ENCODE measurements around the gene FHOD3.
"Not testable (repeated sequence)": the region's sequence is repeated elsewhere in the genome, so short reads cannot be mapped to it uniquely, and the experiment has no call there.

The FHOD3 gene

GRCh38 chr18:36547544-36547943, 250.0 kb downstream of the FHOD3 start:
- Histone ChIP-seq H3K4me2 (ENCODE audit: low read depth, low read length, poor library complexity, severe bottlenecking) (no peak overlapping the region), H3K27me3 (ENCODE audit: insufficient read depth, low read length, poor library complexity, severe bottlenecking) (no peaks in the 10 kb centered on the region), H3K4me3 (ENCODE audit: low read length, poor library complexity, severe bottlenecking) (no peak overlapping the region), H3K36me3 (ENCODE audit: insufficient read depth, low read length) (no peaks in the 10 kb centered on the region), H3K79me2 (ENCODE audit: insufficient read depth, low read length) (no peaks in the 10 kb centered on the region), H3K4me1 (ENCODE audit: insufficient read depth, low read length, poor library complexity, severe bottlenecking) (no peaks in the 10 kb centered on the region), H4K20me1 (ENCODE audit: insufficient read depth, low read length, poor library complexity, severe bottlenecking) (no peaks in the 10 kb centered on the region), H3F3A (ENCODE audit: low read depth) (no peaks in the 10 kb centered on the region), H3K9me3 (ENCODE audit: insufficient read depth, low read depth, low read length) (no peaks in the 10 kb centered on the region), H3K9ac (ENCODE audit: low read depth, low read length, poor library complexity, severe bottlenecking) (no peak overlapping the region), H2AFZ (ENCODE audit: low read length) (no peak overlapping the region), H3K9me2 (replicated peaks; ENCODE audit: low read depth, low read length) (no peaks in the 10 kb centered on the region)
- TF ChIP-seq EZH2phosphoT487 (IDR thresholded peaks at IDR 0.05; ENCODE audit: borderline replicate concordance) (no peak), CTCF (conservative IDR thresholded peaks at IDR 0.05; ENCODE audit: low read length) (no peak)

GRCh38 chr18:36551274-36551673, 253.8 kb downstream of the FHOD3 start:
- H3K4me1 ChIP-seq (ENCODE audit: insufficient read depth, low read length, poor library complexity, severe bottlenecking); H3K9me2 ChIP-seq (replicated peaks; ENCODE audit: low read depth, low read length); H3K9me3 ChIP-seq (ENCODE audit: insufficient read depth, low read depth, low read length); H3K79me2 ChIP-seq (ENCODE audit: insufficient read depth, low read length); H3K27me3 ChIP-seq (ENCODE audit: insufficient read depth, low read length, poor library complexity, severe bottlenecking); H3K9ac ChIP-seq (ENCODE audit: low read depth, low read length, poor library complexity, severe bottlenecking); H3F3A ChIP-seq (ENCODE audit: low read depth); H2AFZ ChIP-seq (ENCODE audit: low read length); H3K4me2 ChIP-seq (ENCODE audit: low read depth, low read length, poor library complexity, severe bottlenecking); H4K20me1 ChIP-seq (ENCODE audit: insufficient read depth, low read length, poor library complexity, severe bottlenecking); H3K36me3 ChIP-seq (ENCODE audit: insufficient read depth, low read length); H3K4me3 ChIP-seq (ENCODE audit: low read length, poor library complexity, severe bottlenecking): not testable (repeated sequence)

GRCh38 chr18:36558234-36558633, 260.7 kb downstream of the FHOD3 start:
- Histone ChIP-seq H3K36me3 (ENCODE audit: insufficient read depth, low read length) (no peaks in the 10 kb centered on the region), H3K4me2 (ENCODE audit: low read depth, low read length, poor library complexity, severe bottlenecking) (no peak overlapping the region), H2AFZ (ENCODE audit: low read length) (no peak overlapping the region), H3K9me2 (replicated peaks; ENCODE audit: low read depth, low read length) (no peaks in the 10 kb centered on the region), H3K79me2 (ENCODE audit: insufficient read depth, low read length) (no peaks in the 10 kb centered on the region), H3K4me3 (ENCODE audit: low read length, poor library complexity, severe bottlenecking) (no peak overlapping the region), H3K9me3 (ENCODE audit: insufficient read depth, low read depth, low read length) (no peaks in the 10 kb centered on the region), H3K9ac (ENCODE audit: low read depth, low read length, poor library complexity, severe bottlenecking) (no peak overlapping the region), H3K4me1 (ENCODE audit: insufficient read depth, low read length, poor library complexity, severe bottlenecking) (no peaks in the 10 kb centered on the region), H4K20me1 (ENCODE audit: insufficient read depth, low read length, poor library complexity, severe bottlenecking) (no peaks in the 10 kb centered on the region), H3F3A (ENCODE audit: low read depth) (no peaks in the 10 kb centered on the region), H3K27me3 (ENCODE audit: insufficient read depth, low read length, poor library complexity, severe bottlenecking) (no peaks in the 10 kb centered on the region)
- no peak for TF ChIP-seq EZH2phosphoT487 (IDR thresholded peaks at IDR 0.05; ENCODE audit: borderline replicate concordance)
- no peak for TF ChIP-seq CTCF (conservative IDR thresholded peaks at IDR 0.05; ENCODE audit: low read length)

GRCh38 chr18:36559149-36559857, 261.8 kb downstream of the FHOD3 start:
- H3F3A ChIP-seq (ENCODE audit: low read depth), result no peaks in the 10 kb centered on the region
- no peaks in the 10 kb centered on the region for H3K79me2 ChIP-seq (ENCODE audit: insufficient read depth, low read length)
- no peak overlapping the region for H3K4me2 ChIP-seq (ENCODE audit: low read depth, low read length, poor library complexity, severe bottlenecking)
- no peak for TF ChIP-seq CTCF (conservative IDR thresholded peaks at IDR 0.05; ENCODE audit: low read length)
- TF ChIP-seq EZH2phosphoT487 (IDR thresholded peaks at IDR 0.05; ENCODE audit: borderline replicate concordance), result no peak
- no peaks in the 10 kb centered on the region for H4K20me1 ChIP-seq (ENCODE audit: insufficient read depth, low read length, poor library complexity, severe bottlenecking)
- H3K9me2 ChIP-seq (replicated peaks; ENCODE audit: low read depth, low read length), result no peaks in the 10 kb centered on the region
- no peaks in the 10 kb centered on the region for H3K4me1 ChIP-seq (ENCODE audit: insufficient read depth, low read length, poor library complexity, severe bottlenecking)
- no peaks in the 10 kb centered on the region for H3K9me3 ChIP-seq (ENCODE audit: insufficient read depth, low read depth, low read length)
- H2AFZ ChIP-seq (ENCODE audit: low read length), result no peak overlapping the region
- no peaks in the 10 kb centered on the region for H3K36me3 ChIP-seq (ENCODE audit: insufficient read depth, low read length)
- H3K27me3 ChIP-seq (ENCODE audit: insufficient read depth, low read length, poor library complexity, severe bottlenecking), result no peaks in the 10 kb centered on the region
- H3K9ac ChIP-seq (ENCODE audit: low read depth, low read length, poor library complexity, severe bottlenecking), result no peak overlapping the region
- H3K4me3 ChIP-seq (ENCODE audit: low read length, poor library complexity, severe bottlenecking), result no peak overlapping the region
